ENCODE data around the gene DCLK3.

Gene DCLK3

DNA sequence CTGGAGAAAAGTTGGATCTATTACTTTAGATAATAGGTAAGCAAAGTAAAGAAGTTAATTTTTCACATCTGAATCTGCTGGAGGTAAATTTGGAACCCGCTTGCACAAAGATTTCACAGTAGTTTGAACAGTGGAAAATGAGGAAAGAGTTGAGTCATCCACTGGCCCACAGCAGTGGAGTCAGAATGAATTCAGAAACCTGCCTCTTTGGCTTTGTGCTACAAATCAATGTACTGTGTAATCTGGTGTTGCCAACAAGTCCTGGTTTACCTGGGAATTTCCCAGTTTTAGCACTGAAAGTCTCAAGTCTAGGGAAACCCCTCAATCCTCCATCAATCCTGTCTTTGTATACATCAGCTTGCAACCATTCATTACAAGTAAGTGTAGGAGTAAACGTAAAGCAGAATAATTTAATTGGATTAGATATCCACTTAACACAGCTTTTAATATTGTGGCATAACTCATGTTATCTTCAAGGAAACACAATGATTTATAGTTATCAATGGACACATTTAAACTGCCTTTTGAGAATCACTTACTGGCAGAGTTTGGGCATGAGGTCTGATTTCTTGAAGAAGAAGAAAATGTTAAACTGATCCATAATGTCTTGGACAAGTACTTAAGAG, 100.6 kb downstream of the DCLK3 start:
- DNase-seq, result peak; percentile 45

DNA sequence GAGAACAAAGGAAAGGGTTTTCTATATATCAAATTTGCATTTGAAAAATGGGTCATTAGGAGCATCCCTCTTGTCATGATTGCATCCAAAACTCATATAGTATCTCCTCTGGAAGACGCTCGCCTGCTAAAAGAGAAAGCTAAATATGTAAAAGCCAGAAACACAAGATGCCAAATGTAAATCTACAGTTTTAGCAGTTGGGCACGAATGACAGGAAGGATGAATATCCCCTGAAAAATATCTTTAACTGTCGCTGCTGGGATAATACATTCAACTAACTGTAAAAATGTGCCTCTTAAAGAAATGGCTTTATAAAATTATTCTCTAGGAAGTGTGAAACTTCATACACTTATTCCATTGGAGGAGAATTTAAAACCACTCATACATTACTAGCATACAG, 101.7 kb downstream of the DCLK3 start:
- DNase-seq, result no peak

Measured in MV-4-11 (cell line).